GM18519 (cell line): Measurements from ENCODE around the gene SETD3.

Source experiments
- ATAC-seq: cut with Tn5 transposase; IDR thresholded peaks from one replicate; pipeline ENCODE4 v1.9.1; 2021; ENCODE audit warnings: mild to moderate bottlenecking, moderate library complexity; ENCODE audit not compliant: unreplicated experiment, low FRiP score

Gene SETD3

DNA sequence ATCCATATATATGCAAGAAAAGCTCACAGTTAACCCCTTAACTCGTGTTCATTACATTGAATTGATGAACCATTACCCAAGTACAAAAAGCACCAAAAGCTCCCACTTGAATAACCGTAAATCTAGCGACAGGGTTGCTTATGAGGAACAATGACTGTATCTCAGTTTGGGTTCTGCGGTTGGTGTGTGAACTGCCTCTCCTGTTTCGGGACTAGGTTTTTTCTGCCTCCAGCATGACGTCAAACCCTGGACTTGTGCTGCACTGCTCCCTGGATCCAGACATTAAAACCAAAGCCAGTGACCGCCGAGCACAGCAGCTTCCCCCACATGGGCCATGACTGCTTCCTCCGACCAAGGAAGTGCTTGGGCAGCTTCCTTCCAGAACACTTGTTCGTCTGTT is 77.7 kb downstream of the SETD3 start:
- no peak for ATAC-seq

DNA sequence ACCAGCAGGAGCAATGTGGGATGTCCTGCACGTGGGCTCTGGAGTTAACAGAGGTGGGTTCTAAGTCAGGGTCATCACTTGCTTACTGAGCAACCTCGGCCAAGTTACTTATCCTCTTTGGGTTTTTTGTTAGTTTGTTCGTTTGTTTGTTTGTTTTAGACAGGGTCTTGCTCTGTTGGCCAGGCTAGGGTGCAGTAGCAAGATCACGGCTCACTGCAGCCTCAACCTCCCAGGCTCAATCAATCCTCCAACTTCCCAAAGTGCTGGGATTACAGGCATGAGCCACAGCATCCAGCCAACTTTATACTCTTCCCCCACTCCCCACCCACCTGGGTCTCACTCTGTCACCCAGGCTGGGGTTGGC is 78.4 kb downstream of the SETD3 start:
- no peak for ATAC-seq

DNA sequence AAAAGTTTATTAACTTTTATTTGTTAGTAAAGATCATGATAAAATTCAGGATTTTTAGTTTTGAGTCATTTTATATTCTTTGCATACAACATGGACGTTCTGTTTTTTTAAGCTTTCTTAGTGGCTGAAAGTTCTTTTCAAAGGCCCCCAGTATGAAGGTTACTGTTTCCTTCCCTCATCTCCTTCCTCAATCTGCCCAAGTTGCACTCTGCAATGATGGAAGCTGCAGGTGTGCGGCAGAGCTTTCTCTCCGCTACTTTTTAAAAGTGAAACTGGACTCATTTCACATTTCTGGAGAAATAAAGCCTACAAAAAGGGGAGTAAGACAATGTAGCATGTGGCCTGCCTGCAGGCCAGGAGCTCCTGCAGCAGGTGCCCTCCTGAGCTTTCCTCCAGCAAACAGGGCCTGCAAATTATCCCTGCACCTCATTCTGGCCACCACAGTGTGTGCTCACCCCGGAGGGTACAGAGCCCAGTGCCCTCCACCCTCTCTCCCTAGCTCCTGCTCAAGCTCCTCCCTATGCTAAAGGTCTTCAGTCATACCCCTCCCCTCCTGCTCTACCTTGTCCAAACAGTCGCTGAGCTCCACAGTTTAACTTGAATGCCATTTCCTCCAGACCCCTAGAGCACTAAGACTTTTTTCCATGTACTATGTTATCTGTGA is 78.9 kb downstream of the SETD3 start:
- no peak for ATAC-seq

DNA sequence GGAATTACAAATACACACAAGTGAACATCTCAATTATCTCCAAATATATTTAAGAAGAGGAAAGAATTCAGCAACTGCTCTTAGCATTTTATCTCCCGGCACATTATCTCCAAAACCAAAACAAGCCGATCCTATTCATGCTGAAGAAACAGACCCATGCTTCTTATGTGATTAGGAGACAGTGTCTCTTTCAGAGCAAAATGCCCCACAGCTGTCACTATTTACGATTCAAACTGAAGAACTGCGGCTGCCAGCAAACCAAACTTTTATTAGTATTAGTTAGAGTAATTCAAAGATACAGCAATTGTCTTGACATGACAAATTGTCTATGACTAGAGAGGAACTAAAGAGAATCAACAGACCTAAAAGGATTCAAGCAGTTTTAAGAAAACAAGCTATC is 79.4 kb downstream of the SETD3 start:
- no peak for ATAC-seq

DNA sequence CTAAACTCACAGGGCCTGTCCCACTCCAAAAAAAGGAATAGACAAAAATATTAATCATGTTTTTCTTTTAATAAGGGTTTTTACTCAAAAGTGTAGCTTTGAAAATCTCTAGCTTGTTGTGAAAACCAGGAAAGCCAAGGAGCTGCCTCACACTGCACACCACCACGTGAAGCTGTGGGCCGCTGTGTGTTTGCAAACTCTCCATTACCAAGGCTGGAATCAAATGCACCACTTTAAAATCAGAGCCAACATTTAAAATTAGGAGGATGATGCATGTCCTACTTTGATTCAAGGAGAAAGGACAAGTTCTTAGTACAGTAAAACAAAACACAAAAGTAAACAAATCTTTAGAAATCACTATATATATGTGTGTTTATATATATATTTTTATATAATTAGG is 83.0 kb downstream of the SETD3 start:
- no peak for ATAC-seq

DNA sequence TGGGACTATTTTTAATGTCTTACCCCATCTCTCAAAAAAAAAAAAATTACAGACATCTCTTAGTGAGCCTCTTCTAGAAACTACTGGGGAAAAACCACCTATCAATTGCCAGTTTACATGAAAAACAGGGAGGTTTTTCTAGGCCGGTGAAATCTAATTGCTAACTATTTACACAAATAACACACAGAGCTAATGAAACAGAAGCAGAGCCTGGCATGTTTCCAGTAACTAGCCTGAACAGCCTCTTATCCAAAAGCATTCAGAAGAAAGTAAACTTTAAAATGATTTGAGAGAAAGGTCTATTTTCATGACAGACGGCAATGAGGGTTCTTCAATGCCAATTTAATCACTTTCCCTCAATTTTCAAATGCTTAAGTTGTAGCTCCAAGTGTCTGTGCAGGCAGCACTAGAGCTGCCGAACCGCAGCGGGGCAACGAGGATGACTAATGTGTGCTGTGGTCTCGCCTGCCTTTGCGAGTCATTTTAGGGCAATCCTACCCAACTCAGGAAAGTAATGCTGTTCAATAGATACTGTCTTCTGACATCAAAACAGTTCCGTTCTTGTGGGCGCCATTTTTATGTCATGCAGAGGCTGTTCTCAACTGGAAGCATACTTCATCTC is 84.6 kb downstream of the SETD3 start:
- ATAC-seq = no peak

DNA sequence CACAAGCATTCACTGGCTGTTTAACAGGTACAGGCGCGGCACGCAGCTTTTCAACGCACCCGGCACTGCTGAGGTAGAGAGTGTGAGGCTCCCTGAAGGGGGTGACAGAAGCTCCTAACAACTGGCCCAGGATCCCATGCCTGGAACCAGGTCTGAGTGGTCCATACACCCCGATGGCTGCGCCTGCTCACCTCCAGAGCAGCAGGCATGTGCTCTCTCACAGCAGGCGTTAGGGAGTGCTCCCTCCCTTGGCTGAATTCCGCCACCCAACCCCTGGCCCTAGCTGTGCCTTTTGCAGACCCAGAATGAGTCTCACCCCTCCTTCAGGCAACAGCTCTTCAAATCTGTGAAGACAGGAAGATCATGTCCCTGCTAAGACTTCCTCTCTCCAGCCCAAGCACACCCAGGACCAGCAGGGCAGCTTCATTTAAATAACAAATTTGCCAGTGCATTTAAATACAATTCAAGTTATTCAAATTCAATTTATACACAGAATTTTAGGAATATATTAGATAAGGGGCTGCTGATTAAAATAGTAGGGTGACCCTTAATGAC is 86.0 kb downstream of the SETD3 start:
- ATAC-seq = no peak

DNA sequence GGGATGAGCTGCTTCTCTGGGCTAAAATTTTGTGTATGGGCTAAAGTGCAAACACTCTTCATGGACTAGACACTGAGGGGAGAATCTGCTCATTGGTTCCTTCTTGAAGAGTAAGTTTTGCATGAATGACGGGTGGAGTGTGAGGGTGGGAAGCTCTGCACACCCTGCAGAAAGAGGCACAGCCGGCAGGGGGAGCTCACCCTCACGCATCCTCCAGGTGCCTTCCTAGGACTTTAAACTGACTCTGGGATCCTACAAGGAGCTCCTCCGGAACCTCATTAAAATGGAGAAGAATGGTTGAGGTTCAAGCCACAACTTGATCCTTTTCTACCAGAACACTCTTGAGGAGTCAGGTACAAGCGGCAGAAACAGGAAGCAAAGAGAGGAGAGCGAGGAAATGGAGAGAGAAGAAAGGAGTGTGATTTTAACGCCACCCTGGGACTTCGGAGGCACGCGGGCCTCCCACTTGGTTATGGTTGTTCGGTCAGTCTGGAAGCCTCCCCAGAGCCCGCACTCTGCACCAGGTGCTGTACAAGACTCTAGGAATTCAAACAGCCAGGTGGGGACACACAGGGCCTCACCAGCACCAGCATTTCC is 87.5 kb downstream of the SETD3 start:
- ATAC-seq = no peak

DNA sequence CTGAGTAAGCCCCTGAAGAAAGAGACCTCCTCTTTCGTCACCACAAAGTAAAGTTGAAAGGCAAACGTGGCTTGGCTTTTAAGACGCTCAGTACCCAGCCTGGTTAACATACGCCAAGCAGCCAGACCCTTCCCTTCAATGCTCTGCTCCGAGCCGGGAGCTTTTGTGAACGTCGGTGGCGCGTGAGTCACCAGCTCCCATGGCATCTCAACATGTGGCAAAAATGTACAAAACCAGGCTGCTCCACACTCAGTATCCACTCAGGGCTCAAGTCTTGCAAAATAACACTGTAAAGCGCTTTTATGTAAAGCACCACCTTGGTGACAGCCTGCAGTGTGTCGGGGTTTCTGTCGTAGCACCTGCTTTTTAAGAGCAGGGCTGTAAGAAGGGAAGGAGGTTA is 89.0 kb downstream of the SETD3 start:
- ATAC-seq = no peak

DNA sequence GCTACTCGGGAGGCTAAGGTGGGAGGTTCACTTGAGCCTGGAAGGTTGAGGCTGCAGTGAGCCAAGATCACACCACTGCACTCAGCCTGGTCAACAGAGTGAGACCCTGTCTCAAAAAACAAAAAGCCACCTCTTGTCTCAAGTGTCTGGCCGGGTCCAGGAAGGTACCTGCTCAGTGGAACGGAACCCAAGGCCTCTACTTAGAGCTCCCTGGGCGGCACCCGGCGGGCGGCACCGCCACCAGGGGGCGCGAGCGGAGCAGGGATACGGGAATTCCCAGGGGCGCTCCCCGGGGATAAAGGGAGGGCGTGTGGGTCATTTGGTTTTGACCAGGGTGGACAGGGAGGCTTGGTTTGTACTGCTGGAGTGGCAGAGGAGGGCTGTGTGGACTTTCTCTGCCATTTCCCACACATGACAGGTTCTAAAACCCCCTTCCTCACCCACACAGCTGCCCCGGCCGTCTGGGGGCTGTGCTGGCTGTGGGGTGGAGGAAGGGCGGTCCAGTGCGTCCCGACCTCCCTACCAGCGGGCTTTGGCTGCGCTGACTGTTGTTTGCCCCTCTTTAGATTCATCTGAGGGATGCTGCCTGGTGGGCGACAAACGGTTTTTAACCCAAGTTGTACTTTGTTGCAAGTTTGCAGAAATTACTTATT is 91.4 kb downstream of the SETD3 start:
- no peak for ATAC-seq

DNA sequence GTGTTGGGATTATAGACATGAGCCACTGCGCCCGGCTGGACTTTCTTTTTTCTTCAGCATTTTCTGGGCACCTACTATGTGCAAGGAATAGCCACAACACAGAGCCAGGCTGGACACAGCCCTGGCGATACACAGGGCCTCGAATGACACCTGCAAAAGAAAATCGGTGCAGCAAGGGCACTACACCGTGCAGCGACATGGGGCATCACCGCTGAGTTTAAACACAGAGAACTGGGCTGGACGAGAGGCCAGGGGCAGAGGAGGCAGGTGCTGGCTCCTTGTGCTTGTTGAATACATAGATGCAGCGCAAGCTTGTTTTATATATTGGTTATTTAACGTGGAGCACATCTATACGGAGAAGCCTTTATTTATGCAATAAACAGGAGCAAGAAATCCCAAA is 92.4 kb downstream of the SETD3 start:
- no peak for ATAC-seq

DNA sequence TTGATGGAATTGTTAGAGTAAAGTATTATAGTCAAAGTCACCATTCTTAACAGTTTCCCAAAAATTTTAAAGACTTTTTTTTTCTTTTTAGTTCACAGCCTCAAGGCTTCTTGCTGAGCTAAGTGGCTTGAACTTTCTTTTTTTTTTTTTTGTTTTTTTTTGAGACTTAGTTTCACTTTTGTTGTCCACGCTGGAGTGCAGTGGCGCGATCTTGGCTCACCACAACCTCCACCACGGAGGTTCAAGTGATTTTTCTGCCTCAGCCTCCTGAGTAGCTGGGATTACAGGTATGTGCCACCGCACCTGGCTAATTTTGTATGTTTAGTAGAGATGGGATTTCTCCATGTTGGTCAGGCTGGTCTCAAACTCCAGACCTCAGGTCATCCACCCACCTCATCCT is 92.8 kb downstream of the SETD3 start:
- no peak for ATAC-seq

DNA sequence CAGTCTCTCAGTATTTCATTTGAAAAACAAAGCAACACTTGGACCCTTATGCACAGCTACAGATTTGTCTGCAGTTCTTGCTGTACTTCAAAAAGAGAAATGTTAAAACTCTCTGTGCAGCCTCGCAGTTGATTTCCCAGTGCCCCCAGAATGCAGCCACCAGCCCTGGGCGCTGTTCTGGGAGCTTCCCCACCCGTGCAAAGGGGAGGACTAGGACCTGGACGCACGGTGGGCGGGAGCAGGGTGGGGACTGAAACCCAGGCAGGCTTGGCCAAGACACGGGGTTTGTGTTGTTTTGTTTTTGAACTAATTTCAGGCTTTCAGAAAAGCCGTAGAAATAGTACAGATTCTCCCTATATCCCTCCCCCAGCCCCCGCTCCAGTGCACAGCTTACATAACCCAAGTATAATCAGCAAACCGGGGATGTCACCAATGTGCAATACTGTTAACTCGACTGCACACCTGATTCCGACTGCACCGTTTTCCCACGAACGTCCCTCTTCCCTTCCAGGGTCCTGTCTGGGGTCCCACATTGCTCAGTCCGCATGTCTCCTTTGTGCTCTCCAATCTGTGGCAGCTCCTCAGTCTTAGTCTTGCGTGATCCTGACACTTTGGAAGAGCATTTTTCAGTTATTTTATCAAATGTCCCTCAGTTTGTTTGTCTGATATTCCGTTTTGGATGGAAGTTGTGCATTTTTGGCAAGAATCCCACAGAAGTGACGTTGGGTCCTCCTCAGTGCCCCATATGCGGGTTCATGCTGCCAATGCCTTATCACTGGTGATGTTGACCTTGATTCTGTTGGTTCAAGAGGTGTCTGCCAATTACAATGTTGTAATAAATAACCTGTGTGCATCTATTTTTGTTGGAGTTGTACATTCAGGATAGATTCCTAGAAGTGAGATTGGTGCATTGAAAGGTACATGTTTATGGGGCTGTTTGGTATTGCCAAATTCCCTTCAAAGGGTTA is 95.9 kb downstream of the SETD3 start:
- ATAC-seq = no peak

DNA sequence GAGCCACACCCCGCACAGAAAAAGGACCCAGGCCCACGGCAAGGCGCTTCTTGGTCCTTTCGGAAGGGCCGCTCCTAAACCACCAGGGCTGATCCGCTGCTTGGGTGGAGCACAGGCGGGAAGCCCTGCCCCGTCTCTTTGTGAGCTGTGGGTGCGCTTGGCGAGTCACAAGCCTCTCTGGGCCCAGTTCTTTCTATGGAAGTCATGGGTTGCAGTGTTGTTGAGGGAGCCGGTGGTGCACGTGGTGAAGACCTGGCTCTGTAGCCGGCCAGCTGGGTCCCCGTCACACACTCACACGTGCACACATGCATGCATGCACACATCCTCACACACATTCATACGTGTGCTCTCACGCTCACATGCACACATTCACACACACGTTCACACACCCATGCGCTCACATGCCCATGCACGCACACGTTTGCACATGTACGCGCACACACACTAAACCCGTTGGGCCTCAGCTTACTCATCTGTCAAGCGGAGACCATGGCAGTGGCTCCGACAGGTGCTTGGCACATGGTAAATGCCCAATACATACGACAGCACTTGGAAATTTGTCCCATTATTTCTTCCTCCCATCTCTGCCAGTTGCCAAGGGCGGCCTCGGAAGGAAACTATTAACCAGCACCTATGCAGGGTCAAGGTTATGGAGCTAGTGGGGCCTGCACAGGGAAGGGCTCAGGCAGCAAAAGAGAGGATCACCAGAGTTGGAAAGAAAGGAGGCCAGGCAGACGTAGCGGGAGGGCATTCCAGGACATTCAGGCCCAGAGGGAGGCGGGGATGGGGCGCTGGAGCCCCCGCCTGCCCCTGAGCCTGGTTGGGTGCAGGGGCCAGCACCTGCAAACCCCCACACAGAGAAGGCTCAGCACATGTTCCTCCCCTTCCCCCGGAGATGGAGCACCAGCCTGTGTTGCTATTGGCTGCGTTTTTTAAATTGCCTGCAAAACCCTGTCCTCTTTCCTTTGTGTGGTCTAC is 96.9 kb downstream of the SETD3 start:
- ATAC-seq = no peak

DNA sequence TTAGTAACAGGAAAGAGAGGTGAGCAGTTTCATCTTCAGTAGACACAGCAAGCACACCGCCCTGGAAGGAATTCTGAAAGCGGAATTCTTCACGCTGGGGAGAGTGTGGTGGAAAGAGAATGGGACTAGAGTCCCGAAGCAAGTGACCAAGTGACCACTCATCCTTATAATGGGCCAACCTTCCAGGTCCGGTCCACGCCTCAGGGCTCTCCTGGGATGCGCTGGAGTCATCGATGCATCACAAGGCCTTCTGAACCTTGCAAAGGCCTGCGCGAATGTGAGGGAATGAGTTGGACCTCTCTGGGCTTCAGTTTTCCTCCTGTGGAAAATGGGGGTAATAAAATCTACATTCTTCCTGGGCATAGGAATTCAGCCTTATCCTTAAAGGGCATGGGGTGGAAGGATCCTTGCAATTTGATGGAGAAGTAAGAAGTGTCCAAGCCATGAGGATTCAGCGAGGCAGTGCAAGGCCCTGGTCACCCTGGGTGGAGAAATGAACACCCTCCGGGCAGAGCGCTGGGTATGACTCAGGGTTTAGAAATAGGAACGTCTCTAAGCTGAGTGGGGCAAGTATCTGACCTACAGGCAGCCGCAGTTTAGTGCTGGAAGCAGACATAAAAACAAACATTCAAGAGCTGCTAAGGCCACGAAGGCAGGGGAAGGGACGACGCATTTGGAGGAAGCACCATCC is 97.7 kb downstream of the SETD3 start:
- ATAC-seq = no peak

DNA sequence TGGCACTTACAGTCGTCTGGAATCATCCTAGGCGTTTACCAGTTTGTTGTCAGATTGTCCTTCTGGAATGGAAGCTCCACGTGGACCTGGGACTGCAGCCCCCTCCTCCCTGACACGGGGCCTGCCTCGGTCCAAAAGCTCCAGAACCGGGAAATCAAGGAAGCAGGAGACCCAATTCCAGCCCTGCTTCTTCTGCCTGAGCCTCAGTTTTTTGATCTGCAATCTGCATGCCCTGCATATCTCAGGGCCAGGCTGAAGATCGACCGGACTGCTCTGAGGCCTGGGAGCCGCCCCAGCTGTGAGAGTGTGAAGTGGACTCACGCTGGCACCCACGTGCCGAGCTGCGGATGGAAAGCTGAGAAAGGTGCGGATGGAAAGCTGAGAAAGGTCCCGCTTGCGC is 98.6 kb downstream of the SETD3 start:
- ATAC-seq = no peak

DNA sequence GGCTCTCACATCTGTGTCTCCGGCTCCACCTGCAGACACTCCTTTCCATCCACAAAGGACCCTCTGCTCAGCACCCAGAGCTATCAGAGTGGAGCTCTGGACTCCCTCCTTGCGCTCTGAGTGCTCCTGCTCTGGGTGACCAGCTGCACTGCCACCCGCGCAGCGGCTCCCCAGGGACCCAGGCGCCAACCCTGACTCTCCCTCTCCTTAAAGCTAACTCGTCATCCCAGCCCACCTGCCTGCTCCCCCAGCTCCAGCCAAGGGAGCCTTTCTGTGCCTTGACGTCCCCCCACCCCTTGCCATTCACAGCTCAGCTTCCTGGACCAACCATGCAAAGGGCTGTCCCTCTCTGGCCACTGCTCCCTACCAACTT is 99.0 kb downstream of the SETD3 start:
- no peak for ATAC-seq

DNA sequence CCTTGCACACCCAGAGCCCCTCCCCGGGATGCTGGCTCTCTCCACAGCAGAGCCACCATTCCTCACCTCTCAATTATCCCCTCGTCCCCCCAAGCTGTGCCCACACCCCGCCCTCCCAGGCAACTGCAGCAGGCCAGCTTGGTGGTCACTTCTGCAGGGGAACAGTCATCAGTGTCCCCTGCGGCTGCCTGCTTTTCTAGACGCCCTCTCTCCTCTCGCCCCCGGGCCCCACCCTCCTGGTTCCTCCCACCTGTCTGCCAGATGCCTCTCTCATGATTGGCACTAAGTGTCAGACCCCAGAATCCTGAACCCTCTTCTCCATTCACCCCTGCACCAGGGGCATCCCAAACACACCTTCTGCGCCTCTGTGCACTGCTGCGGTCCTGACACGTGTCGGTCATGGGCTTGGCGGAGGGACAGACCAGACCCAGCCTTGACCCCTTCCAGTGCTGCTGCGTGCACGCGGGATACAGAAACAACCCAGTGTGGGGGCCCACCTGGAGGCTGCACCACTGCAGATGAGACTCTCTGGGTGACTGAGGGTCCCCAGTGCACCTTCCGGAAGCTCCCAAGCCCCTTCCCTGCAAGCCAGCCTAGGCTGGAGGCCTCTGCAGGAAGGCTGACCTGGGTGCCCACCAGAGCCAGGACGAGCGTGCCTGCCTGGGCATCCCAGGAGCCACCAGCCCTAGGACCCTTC is 99.5 kb downstream of the SETD3 start:
- no peak for ATAC-seq
